CD14-positive monocyte (primary cell): ENCODE data around the gene BMX. TPM values are rescaled to one million over a fixed set of nuclear protein-coding genes. Genes with fewer than 3 reads are reported as not detected.
A peak's percentile ranks its signal among the peaks of the same experiment; 100 is the strongest.

Source experiments
- DNase-seq, 3 donors: peaks; one replicate each; pipeline ENCODE4 v3.0.0-alpha.2; 2011 to 2022
- H2AFZ ChIP-seq: 2 replicates; pipeline ENCODE4 v1.6.0; 2012; ENCODE audit warnings: mild to moderate bottlenecking, low read depth, low read length, inconsistent platforms; ENCODE audit not compliant: insufficient read depth, poor library complexity, severe bottlenecking
- H3K27ac ChIP-seq, 2 donors: 1 replicate in 1 of 2; 2 replicates in 1 of 2; pipeline ENCODE4 v1.5.1; 2012 to 2013; ENCODE audit warnings: low read length in 2 of 2, control low read depth in 1 of 2, inconsistent platforms in 1 of 2, low read depth in 1 of 2, mild to moderate bottlenecking in 1 of 2
- H3K27me3 ChIP-seq, 2 donors: one replicate each; pipeline versions ENCODE4 v1.6.0 to v1.6.1; 2011 to 2013; ENCODE audit warnings: low read length in 2 of 2; ENCODE audit not compliant: control insufficient read depth in 2 of 2, insufficient read depth in 2 of 2
- H3K36me3 ChIP-seq, 2 donors: replicated peaks in 1 of 2; 1 replicate in 1 of 2; 2 replicates in 1 of 2; pipeline versions ENCODE4 v1.5.1 to v1.6.1; 2012 to 2013; ENCODE audit warnings: low read length in 2 of 2, control low read depth in 1 of 2, inconsistent platforms in 1 of 2, mild to moderate bottlenecking in 1 of 2; ENCODE audit not compliant: insufficient read depth in 2 of 2, control insufficient read depth in 1 of 2
- H3K4me1 ChIP-seq, 2 donors: 1 replicate in 1 of 2; 2 replicates in 1 of 2; pipeline versions ENCODE4 v1.5.1 to v1.6.1; 2012 to 2013; ENCODE audit warnings: low read length in 2 of 2, control low read depth in 1 of 2, inconsistent platforms in 1 of 2, mild to moderate bottlenecking in 1 of 2, moderate library complexity in 1 of 2; ENCODE audit not compliant: insufficient read depth in 2 of 2, control insufficient read depth in 1 of 2
- H3K4me2 ChIP-seq: replicated peaks from 2 replicates; pipeline ENCODE3; 2012; ENCODE audit warnings: low read length, moderate library complexity, mild to moderate bottlenecking; ENCODE audit not compliant: poor library complexity, severe bottlenecking; ENCODE audit errors: extremely low read depth
- H3K4me3 ChIP-seq, 3 experiments: fragments of 200-600 bp in 1 of 3; sonication (generic) in 1 of 3; replicated peaks in 1 of 3; 1 replicate in 2 of 3; 2 replicates in 1 of 3; pipeline ENCODE4 v1.5.1; 2011 to 2013; ENCODE audit warnings: low read length in 3 of 3, mild to moderate bottlenecking in 3 of 3, control low read depth in 2 of 3, low read depth in 2 of 3, inconsistent platforms in 1 of 3, moderate library complexity in 1 of 3
- H3K79me2 ChIP-seq: 2 replicates; pipeline ENCODE4 v1.6.0; 2012; ENCODE audit warnings: mild to moderate bottlenecking, control low read depth, inconsistent platforms, low read length, moderate library complexity; ENCODE audit not compliant: insufficient read depth
- H3K9ac ChIP-seq: 2 replicates; pipeline ENCODE4 v1.6.0; 2017; ENCODE audit warnings: low read length, mild to moderate bottlenecking; ENCODE audit not compliant: insufficient read depth, poor library complexity, severe bottlenecking
- H3K9me3 ChIP-seq, 2 donors: replicated peaks in 1 of 2; 1 replicate in 1 of 2; 2 replicates in 1 of 2; pipeline versions ENCODE4 v1.5.1 to v1.6.1; 2012 to 2013; ENCODE audit warnings: low read length in 2 of 2, control low read depth in 1 of 2; ENCODE audit not compliant: control insufficient read depth in 1 of 2, insufficient read depth in 1 of 2
- H4K20me1 ChIP-seq: 2 replicates; pipeline ENCODE4 v1.6.0; 2012; ENCODE audit warnings: mild to moderate bottlenecking, low read length, control low read depth, moderate library complexity; ENCODE audit not compliant: insufficient read depth
- H3K27ac Mint-ChIP-seq, 7 donors: one replicate each; pipeline ENCODE4 v1.8.0; 2020; ENCODE audit warnings: mild to moderate bottlenecking in 7 of 7, mixed read lengths in 7 of 7, moderate library complexity in 6 of 7, inconsistent platforms in 2 of 7
- H3K27me3 Mint-ChIP-seq, 3 donors: one replicate each; pipeline ENCODE4 v1.8.0; 2021 to 2022; ENCODE audit warnings: low read depth in 3 of 3, mild to moderate bottlenecking in 3 of 3, mixed read lengths in 3 of 3, moderate library complexity in 3 of 3, inconsistent platforms in 1 of 3
- H3K36me3 Mint-ChIP-seq, 2 donors: one replicate each; pipeline ENCODE4 v1.8.0; 2020; ENCODE audit warnings: mixed read lengths in 2 of 2, inconsistent platforms in 1 of 2, mild to moderate bottlenecking in 1 of 2
- H3K4me1 Mint-ChIP-seq: one replicate; pipeline ENCODE4 v1.8.0; 2020; ENCODE audit warnings: mild to moderate bottlenecking, mixed read lengths
- H3K4me3 Mint-ChIP-seq, 2 donors: one replicate each; pipeline ENCODE4 v1.8.0; 2020; ENCODE audit warnings: mild to moderate bottlenecking in 2 of 2, mixed read lengths in 2 of 2, moderate library complexity in 1 of 2
- H3K9me3 Mint-ChIP-seq, 7 donors: one replicate each; pipeline ENCODE4 v1.8.0; 2020 to 2022; ENCODE audit warnings: mixed read lengths in 7 of 7, mild to moderate bottlenecking in 6 of 7, moderate library complexity in 6 of 7, inconsistent platforms in 2 of 7
- CTCF ChIP-seq: fragments of 200-600 bp; IDR thresholded peaks from one replicate; pipeline ENCODE4 v1.8.0; 2022; ENCODE audit warnings: antibody characterized with exemption, mild to moderate bottlenecking
- WGBS: methylation state at CpG from one replicate; pipeline ENCODE4 v1.1.5; 2013; ENCODE audit warnings: missing lambda C conversion rate; ENCODE audit not compliant: insufficient coverage; 5-methylcytosine and 5-hydroxymethylcytosine counted together
- intact Hi-C, 2 donors: fragments of 100-400 bp; cut with micrococcal nuclease; formaldehyde crosslinking; loops; one replicate each; pipeline versions ENCODE4 v1.15.0 to v1.15.1; 2023
- polyA plus RNA-seq, 3 donors: library from polyadenylated mRNA; depleted of rRNA in 1 of 3; unstranded in 2 of 3; stranded (reverse) in 1 of 3; fragments of 300-500 nt in 2 of 3; fragments of >200 nt in 1 of 3; fragmentation: Illumina TruSeq in 2 of 3; gene quantifications; 1 replicate in 2 of 3; 2 replicates in 1 of 3; pipeline ENCODE4 v1.2.3, GENCODE V29; 2012 to 2021

Gene BMX
- polyA plus RNA-seq, 3 donors, result 0.15 to 0.26 (median 0.22) TPM

GRCh38 chrX:15498741-15499140 lies 1.9 kb upstream of the BMX start:
- Mint-ChIP-seq H3K27me3 (peaks cover 0 to 59% (median 2%) of the 10 kb centered on the region in 3 donors), H3K4me3 (no peak overlapping the region), H3K9me3 (peaks cover 0 to 6% (median 0%) of the 10 kb centered on the region in 7 donors), H3K36me3 (no peaks in the 10 kb centered on the region), H3K27ac (no peak overlapping the region), H3K4me1 (peaks cover 22% of the 10 kb centered on the region)
- Histone ChIP-seq H3K79me2 (no peaks in the 10 kb centered on the region), H3K27me3 (peaks cover 0 to 61% of the 10 kb centered on the region in 2 donors), H3K27ac (no peak overlapping the region), H3K4me1 (peaks cover 0 to 5% of the 10 kb centered on the region in 2 donors), H4K20me1 (no peaks in the 10 kb centered on the region), H3K9ac (no peak overlapping the region), H3K4me3 (no peak overlapping the region), H2AFZ (no peak overlapping the region), H3K9me3 (no peaks in the 10 kb centered on the region), H3K4me2 (no peak overlapping the region), H3K36me3 (no peaks in the 10 kb centered on the region)
- intact Hi-C loops, result no loop called here
- no peak for TF ChIP-seq CTCF
- no peak for DNase-seq
- no CpG with 5 or more reads among the region's 2 CpGs for WGBS

- H3K27ac ChIP-seq, result no peak overlapping the region
- H3K4me2 ChIP-seq, result peak overlapping the region; percentile 36
- H3K4me3 ChIP-seq, result no peak overlapping the region
Measured at GRCh38 chrX:15499976-15500375, 631 bp upstream of the BMX start.

More at GRCh38 chrX:15499976-15500375, 631 bp upstream of the BMX start:
- Mint-ChIP-seq H3K36me3 (no peaks in the 10 kb centered on the region), H3K4me3 (no peak overlapping the region), H3K4me1 (peaks cover 23% of the 10 kb centered on the region), H3K27ac (no peak overlapping the region), H3K27me3 (peaks cover 0 to 57% (median 2%) of the 10 kb centered on the region in 3 donors), H3K9me3 (peaks cover 0 to 5% (median 0%) of the 10 kb centered on the region in 7 donors)
- no peak overlapping the region for H2AFZ ChIP-seq
- H3K36me3 ChIP-seq, result no peaks in the 10 kb centered on the region
- H3K4me1 ChIP-seq, result peaks cover 0 to 4% of the 10 kb centered on the region in 2 donors
- no peak for DNase-seq
- H3K9ac ChIP-seq, result no peak overlapping the region
- H4K20me1 ChIP-seq, result no peaks in the 10 kb centered on the region
- no peaks in the 10 kb centered on the region for H3K79me2 ChIP-seq
- peaks cover 0 to 62% of the 10 kb centered on the region in 2 donors for H3K27me3 ChIP-seq
- no peak for TF ChIP-seq CTCF
- WGBS, result no CpG with 5 or more reads among the region's 3 CpGs
- H3K9me3 ChIP-seq, result no peaks in the 10 kb centered on the region
- intact Hi-C loops, result no loop called here
